Sigmoid colon (tissue), 7 donors: ENCODE measurements around the gene FGF14. TPM values are rescaled to one million over a fixed set of nuclear protein-coding genes. Genes with fewer than 3 reads are reported as not detected.

Source experiments
- DNase-seq: peaks from one replicate; pipeline ENCODE4 v3.0.0-alpha.2; 2019
- H3K27ac ChIP-seq, 4 donors: fragments of 200-600 bp; sonication (generic); one replicate each; pipeline ENCODE4 v1.5.1; 2016 to 2019; ENCODE audit warnings: mild to moderate bottlenecking in 1 of 4
- H3K27me3 ChIP-seq, 3 donors: fragments of 200-600 bp; sonication (generic); one replicate each; pipeline ENCODE4 v1.5.1; 2019; ENCODE audit warnings: mild to moderate bottlenecking in 1 of 3
- H3K36me3 ChIP-seq, 4 donors: fragments of 200-600 bp; sonication (generic); one replicate each; pipeline ENCODE4 v1.5.1; 2016 to 2019
- H3K4me1 ChIP-seq, 4 donors: fragments of 200-600 bp; sonication (generic); one replicate each; pipeline ENCODE4 v1.5.1; 2017 to 2019
- H3K4me3 ChIP-seq, 4 donors: fragments of 200-600 bp; sonication (generic); one replicate each; pipeline ENCODE4 v1.5.1; 2017 to 2019; ENCODE audit warnings: mild to moderate bottlenecking in 2 of 4, moderate library complexity in 1 of 4
- H3K9me3 ChIP-seq, 4 donors: fragments of 200-600 bp in 3 of 4; sonication (generic) in 3 of 4; one replicate each; pipeline versions ENCODE4 v1.5.1 to v1.6.1; 2013 to 2019
- CTCF ChIP-seq, 4 experiments: fragments of 450-650 bp in 3 of 4; fragments of 200-600 bp in 1 of 4; IDR thresholded peaks; one replicate each; pipeline ENCODE4 v1.5.1; 2016 to 2019; ENCODE audit warnings: antibody characterized with exemption in 4 of 4, mild to moderate bottlenecking in 3 of 4, moderate library complexity in 2 of 4
- EP300 ChIP-seq, 4 donors: sonication (generic); formaldehyde crosslinking; IDR thresholded peaks; one replicate each; pipeline ENCODE4 v1.6.1; 2017; ENCODE audit warnings: antibody characterized with exemption in 4 of 4
- POLR2A ChIP-seq, 2 donors: fragments of 450-650 bp; IDR thresholded peaks; one replicate each; pipeline ENCODE4 v1.6.1; 2016; ENCODE audit warnings: antibody characterized with exemption in 2 of 2, mild to moderate bottlenecking in 2 of 2, moderate library complexity in 2 of 2
- POLR2AphosphoS5 ChIP-seq, 4 donors: sonication (generic); formaldehyde crosslinking; IDR thresholded peaks; one replicate each; pipeline ENCODE4 v1.6.1; 2017; ENCODE audit warnings: antibody characterized with exemption in 4 of 4
- WGBS, 2 donors: extraction: QIAGEN DNeasy Blood & Tissue Kit; methylation state at CpG; one replicate each; pipeline ENCODE4 v1.1.7; 2013; 5-methylcytosine and 5-hydroxymethylcytosine counted together
- intact Hi-C: fragments of 100-400 bp; cut with DNase I; formaldehyde crosslinking; loops from one replicate; pipeline ENCODE4 v1.15.1; 2023
- polyA plus RNA-seq, 3 donors: library from polyadenylated mRNA; stranded (reverse); fragments of 200-250 nt; gene quantifications; one replicate each; pipeline ENCODE4 v1.2.3, GENCODE V29; 2013
- total RNA-seq, 4 donors: library from RNA; depleted of rRNA; stranded (reverse); fragments of >200 nt; gene quantifications; one replicate each; pipeline ENCODE4 v1.1.0, GENCODE V29; 2016
- donor health status: healthy with polysubstance abuse.
- donor health status: Bipolar disorder and iron deficiency.
- donor health status: healthy.

The FGF14 gene
- total and polyA plus RNA-seq, 7 donors = under 0.01 to 1.6 (median 1.1) TPM

GRCh38 chr13:101837288-101837687 lies 564.6 kb downstream of the FGF14 start:
- 65 to 81% methylated on average over 2 of the region's 2 CpGs for WGBS, 2 donors
- no peak for TF ChIP-seq CTCF (IDR thresholded peaks at IDR 0.05)
- TF ChIP-seq EP300 (IDR thresholded peaks at IDR 0.05) = no peak
- TF ChIP-seq POLR2A (IDR thresholded peaks at IDR 0.05) = no peak
- TF ChIP-seq POLR2AphosphoS5 (IDR thresholded peaks at IDR 0.05) = no peak
- H3K27me3 ChIP-seq = no peaks in the 10 kb centered on the region
- no peaks in the 10 kb centered on the region for H3K4me1 ChIP-seq
- no peak overlapping the region for H3K4me3 ChIP-seq
- H3K9me3 ChIP-seq = no peaks in the 10 kb centered on the region
- H3K27ac ChIP-seq = no peak overlapping the region
- intact Hi-C loops = no loop called here
- no peaks in the 10 kb centered on the region for H3K36me3 ChIP-seq
- no peak for DNase-seq

GRCh38 chr13:101835920-101836319 lies 565.9 kb downstream of the FGF14 start:
- Histone ChIP-seq H3K9me3 (no peaks in the 10 kb centered on the region), H3K27me3 (no peaks in the 10 kb centered on the region), H3K27ac (no peak overlapping the region), H3K36me3 (no peaks in the 10 kb centered on the region), H3K4me1 (no peaks in the 10 kb centered on the region), H3K4me3 (no peak overlapping the region)
- no peak for DNase-seq
- intact Hi-C loops = no loop called here
- TF ChIP-seq POLR2A (IDR thresholded peaks at IDR 0.05) (no peak), CTCF (IDR thresholded peaks at IDR 0.05) (no peak), EP300 (IDR thresholded peaks at IDR 0.05) (no peak), POLR2AphosphoS5 (IDR thresholded peaks at IDR 0.05) (no peak)

GRCh38 chr13:101833671-101834070 lies 568.2 kb downstream of the FGF14 start:
- H3K27me3 ChIP-seq = no peaks in the 10 kb centered on the region
- 78 to 85% methylated on average over 3 of the region's 3 CpGs for WGBS, 2 donors

GRCh38 chr13:101830035-101830434 lies 571.8 kb downstream of the FGF14 start:
- no peaks in the 10 kb centered on the region for H3K36me3 ChIP-seq
- no peaks in the 10 kb centered on the region for H3K4me1 ChIP-seq
- DNase-seq = no peak
- intact Hi-C loops = no loop called here
- H3K4me3 ChIP-seq = no peak overlapping the region
- H3K9me3 ChIP-seq = no peaks in the 10 kb centered on the region
- TF ChIP-seq POLR2A (IDR thresholded peaks at IDR 0.05) = no peak
- no peak for TF ChIP-seq EP300 (IDR thresholded peaks at IDR 0.05)
- TF ChIP-seq CTCF (IDR thresholded peaks at IDR 0.05) = no peak
- no peak for TF ChIP-seq POLR2AphosphoS5 (IDR thresholded peaks at IDR 0.05)
- H3K27ac ChIP-seq = no peak overlapping the region
- 78 to 84% methylated on average over 2 of the region's 2 CpGs for WGBS, 2 donors
- no peaks in the 10 kb centered on the region for H3K27me3 ChIP-seq

More at GRCh38 chr13:101833671-101834070, 568.2 kb downstream of the FGF14 start:
- Histone ChIP-seq H3K9me3 (no peaks in the 10 kb centered on the region), H3K27ac (no peak overlapping the region), H3K4me1 (no peaks in the 10 kb centered on the region), H3K4me3 (no peak overlapping the region), H3K36me3 (no peaks in the 10 kb centered on the region)
- no peak for DNase-seq
- TF ChIP-seq POLR2A (IDR thresholded peaks at IDR 0.05) (no peak), EP300 (IDR thresholded peaks at IDR 0.05) (no peak), CTCF (IDR thresholded peaks at IDR 0.05) (no peak), POLR2AphosphoS5 (IDR thresholded peaks at IDR 0.05) (no peak)
- intact Hi-C loops = no loop called here

GRCh38 chr13:101829484-101829883 lies 572.4 kb downstream of the FGF14 start:
- H3K4me3 ChIP-seq = no peak overlapping the region
- intact Hi-C loops = no loop called here
- TF ChIP-seq POLR2A (IDR thresholded peaks at IDR 0.05) (no peak), CTCF (IDR thresholded peaks at IDR 0.05) (no peak), EP300 (IDR thresholded peaks at IDR 0.05) (no peak), POLR2AphosphoS5 (IDR thresholded peaks at IDR 0.05) (no peak)
- no peaks in the 10 kb centered on the region for H3K27me3 ChIP-seq
- 72 to 78% methylated on average over 2 of the region's 2 CpGs for WGBS, 2 donors
- no peaks in the 10 kb centered on the region for H3K36me3 ChIP-seq
- no peak for DNase-seq
- H3K27ac ChIP-seq = no peak overlapping the region
- H3K4me1 ChIP-seq = no peaks in the 10 kb centered on the region
- no peaks in the 10 kb centered on the region for H3K9me3 ChIP-seq
